ENCODE results near the gene GRAMD2A.
"Not testable (repeated sequence)": the region's sequence is repeated elsewhere in the genome, so short reads cannot be mapped to it uniquely, and the experiment has no call there.

Gene GRAMD2A

GRCh38 chr15:72172796-72173195 lies 24.8 kb downstream of the GRAMD2A start:
- TF ChIP-seq CTCF (IDR thresholded peaks at IDR 0.05) (no peak), ZFX (IDR thresholded peaks at IDR 0.05; ENCODE audit: borderline replicate concordance) (no peak)
- no peak overlapping the region for H3K27ac ChIP-seq

- not testable (repeated sequence) for H3K27ac ChIP-seq
Measured at GRCh38 chr15:72171978-72172377, 25.6 kb downstream of the GRAMD2A start.

GRCh38 chr15:72170691-72171090 lies 26.9 kb downstream of the GRAMD2A start:
- no peak overlapping the region for H3K27ac ChIP-seq
- no peak for TF ChIP-seq CTCF (IDR thresholded peaks at IDR 0.05)

GRCh38 chr15:72169921-72170611 lies 27.5 kb downstream of the GRAMD2A start:
- H3K27ac ChIP-seq, result no peak overlapping the region
- TF ChIP-seq CTCF (IDR thresholded peaks at IDR 0.05) (no peak), ZFX (IDR thresholded peaks at IDR 0.05; ENCODE audit: borderline replicate concordance) (no peak)

GRCh38 chr15:72169236-72169920 lies 28.2 kb downstream of the GRAMD2A start:
- TF ChIP-seq ZFX (IDR thresholded peaks at IDR 0.05; ENCODE audit: borderline replicate concordance) (no peak), CTCF (IDR thresholded peaks at IDR 0.05) (no peak)
- no peak overlapping the region for H3K27ac ChIP-seq

- no peak overlapping the region for H3K27ac ChIP-seq
- no peak for TF ChIP-seq CTCF (IDR thresholded peaks at IDR 0.05)
- TF ChIP-seq ZFX (IDR thresholded peaks at IDR 0.05; ENCODE audit: borderline replicate concordance), result no peak
Measured at GRCh38 chr15:72168808-72169190, 28.8 kb downstream of the GRAMD2A start.

GRCh38 chr15:72168131-72168807 lies 29.3 kb downstream of the GRAMD2A start:
- H3K27ac ChIP-seq, result no peak overlapping the region
- TF ChIP-seq ZFX (IDR thresholded peaks at IDR 0.05; ENCODE audit: borderline replicate concordance) (no peak), CTCF (IDR thresholded peaks at IDR 0.05) (no peak)

Data from 22Rv1 (cell line).